OCI-LY3 (cell line): ENCODE measurements around the gene HCRT.

Experiments used
- H2AFZ ChIP-seq: fragments of 200-600, 300-600 bp; shearing (Covaris generic); 2 replicates; pipeline ENCODE4 v1.6.0; 2014; ENCODE audit warnings: antibody characterized with exemption, low read depth, low read length
- H3K27ac ChIP-seq: fragments of 200-600, 300-600 bp; sonication (generic); 2 replicates; pipeline ENCODE4 v1.5.1; 2014; ENCODE audit warnings: mild to moderate bottlenecking, low read length, moderate library complexity, mixed read lengths
- H3K27me3 ChIP-seq: fragments of 200-600, 300-600 bp; sonication (generic); 2 replicates; pipeline ENCODE4 v1.6.1; 2014; ENCODE audit warnings: low read depth, low read length, mixed read lengths
- H3K36me3 ChIP-seq: fragments of 200-600, 300-600 bp; sonication (generic); replicated peaks from 2 replicates; pipeline ENCODE3; 2014; ENCODE audit warnings: low read depth, low read length, mixed read lengths
- H3K4me1 ChIP-seq: fragments of 300-600, 200-600 bp; sonication (generic); 2 replicates; pipeline ENCODE4 v1.6.1; 2014; ENCODE audit warnings: low read length, mixed read lengths
- H3K4me2 ChIP-seq: fragments of 200-600, 300-600 bp; sonication (generic); 2 replicates; pipeline ENCODE4 v1.6.1; 2014; ENCODE audit warnings: low read length, mixed read lengths
- H3K4me3 ChIP-seq: fragments of 300-600, 200-600 bp; sonication (generic); 2 replicates; pipeline ENCODE4 v1.5.1; 2014; ENCODE audit warnings: antibody characterized with exemption, mild to moderate bottlenecking, low read length, moderate library complexity
- H3K79me2 ChIP-seq: fragments of 300-600, 200-600 bp; shearing (Covaris generic); 2 replicates; pipeline ENCODE4 v1.6.1; 2014; ENCODE audit warnings: mild to moderate bottlenecking, low read length, mixed read lengths
- H3K9ac ChIP-seq: fragments of 300-600, 200-600 bp; shearing (Covaris generic); 2 replicates; pipeline ENCODE4 v1.6.0; 2014; ENCODE audit warnings: mild to moderate bottlenecking, low read length, moderate library complexity
- H3K9me3 ChIP-seq: fragments of 200-600, 300-600 bp; shearing (Covaris generic); 2 replicates; pipeline ENCODE4 v1.6.1; 2014; ENCODE audit warnings: low read length, mixed read lengths; ENCODE audit not compliant: insufficient read depth
- H4K20me1 ChIP-seq: fragments of 200-600, 300-600 bp; sonication (generic); 2 replicates; pipeline ENCODE4 v1.6.1; 2016; ENCODE audit warnings: low read length, mixed read lengths; ENCODE audit not compliant: insufficient read depth
- EZH2phosphoT487 ChIP-seq: fragments of 200-600 bp; shearing (Covaris generic); IDR thresholded peaks from 2 replicates; pipeline ENCODE4 v1.6.1; 2018; ENCODE audit warnings: antibody characterized with exemption, mixed run types, low read depth
- TF ChIP-seq, protein P1 (sequence below): fragments of 200-600, 300-600 bp; sonication (generic); IDR thresholded peaks from 2 replicates; pipeline ENCODE4 v1.5.1; 2014; ENCODE audit warnings: antibody characterized with exemption, low read length, low read depth

Gene HCRT

DNA sequence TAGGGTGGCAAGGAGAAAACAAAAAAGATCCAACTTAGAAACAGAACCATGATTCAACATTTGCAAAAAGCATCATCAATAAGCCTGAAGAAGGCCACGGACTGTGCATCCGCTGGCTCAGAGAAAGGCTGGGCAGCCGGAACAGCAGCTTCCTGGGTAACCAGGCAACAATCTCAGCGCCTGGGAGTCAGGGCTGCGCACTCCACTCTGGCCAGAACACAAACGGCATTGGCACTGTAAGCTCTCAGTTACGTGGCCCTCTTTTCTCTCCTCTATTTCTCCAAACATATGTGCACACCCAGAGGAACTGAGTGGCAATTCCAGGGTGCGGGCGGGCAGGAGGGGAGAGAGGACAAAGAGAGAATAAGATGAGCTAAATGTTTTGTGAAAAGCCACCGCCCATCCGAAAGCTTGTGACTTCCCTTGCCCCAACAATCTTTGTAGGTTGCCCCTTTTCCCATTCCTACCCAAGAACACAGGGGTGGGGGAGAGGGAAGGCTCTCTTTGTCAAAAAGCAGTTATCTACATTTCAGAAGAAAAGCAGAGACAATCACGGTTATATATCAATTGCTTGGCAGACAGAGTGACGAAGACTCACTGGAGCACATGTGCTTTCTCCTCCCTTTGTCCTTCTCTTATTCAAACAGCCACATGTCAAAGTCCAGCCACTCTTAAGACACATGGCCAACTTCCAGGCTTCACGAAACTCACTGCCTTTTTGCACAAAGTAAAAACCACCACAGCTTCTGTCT is 15.6 kb upstream of the HCRT start:
- H3K27me3 ChIP-seq = no peaks in the 10 kb centered on the region
- no peak for TF ChIP-seq EZH2phosphoT487
- TF ChIP-seq, protein P1, sequence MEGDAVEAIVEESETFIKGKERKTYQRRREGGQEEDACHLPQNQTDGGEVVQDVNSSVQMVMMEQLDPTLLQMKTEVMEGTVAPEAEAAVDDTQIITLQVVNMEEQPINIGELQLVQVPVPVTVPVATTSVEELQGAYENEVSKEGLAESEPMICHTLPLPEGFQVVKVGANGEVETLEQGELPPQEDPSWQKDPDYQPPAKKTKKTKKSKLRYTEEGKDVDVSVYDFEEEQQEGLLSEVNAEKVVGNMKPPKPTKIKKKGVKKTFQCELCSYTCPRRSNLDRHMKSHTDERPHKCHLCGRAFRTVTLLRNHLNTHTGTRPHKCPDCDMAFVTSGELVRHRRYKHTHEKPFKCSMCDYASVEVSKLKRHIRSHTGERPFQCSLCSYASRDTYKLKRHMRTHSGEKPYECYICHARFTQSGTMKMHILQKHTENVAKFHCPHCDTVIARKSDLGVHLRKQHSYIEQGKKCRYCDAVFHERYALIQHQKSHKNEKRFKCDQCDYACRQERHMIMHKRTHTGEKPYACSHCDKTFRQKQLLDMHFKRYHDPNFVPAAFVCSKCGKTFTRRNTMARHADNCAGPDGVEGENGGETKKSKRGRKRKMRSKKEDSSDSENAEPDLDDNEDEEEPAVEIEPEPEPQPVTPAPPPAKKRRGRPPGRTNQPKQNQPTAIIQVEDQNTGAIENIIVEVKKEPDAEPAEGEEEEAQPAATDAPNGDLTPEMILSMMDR = no peak
- H3K9ac ChIP-seq = no peak overlapping the region
- no peaks in the 10 kb centered on the region for H3K79me2 ChIP-seq
- no peaks in the 10 kb centered on the region for H3K9me3 ChIP-seq
- H3K27ac ChIP-seq = peak overlapping the region; percentile 11; the same call in 1 of the 2 replicates
- peaks cover 36% of the 10 kb centered on the region for H3K36me3 ChIP-seq
- peaks cover 18% of the 10 kb centered on the region for H3K4me1 ChIP-seq
- no peaks in the 10 kb centered on the region for H4K20me1 ChIP-seq
- no peak overlapping the region for H3K4me2 ChIP-seq
- H3K4me3 ChIP-seq = no peak overlapping the region
- no peak overlapping the region for H2AFZ ChIP-seq

DNA sequence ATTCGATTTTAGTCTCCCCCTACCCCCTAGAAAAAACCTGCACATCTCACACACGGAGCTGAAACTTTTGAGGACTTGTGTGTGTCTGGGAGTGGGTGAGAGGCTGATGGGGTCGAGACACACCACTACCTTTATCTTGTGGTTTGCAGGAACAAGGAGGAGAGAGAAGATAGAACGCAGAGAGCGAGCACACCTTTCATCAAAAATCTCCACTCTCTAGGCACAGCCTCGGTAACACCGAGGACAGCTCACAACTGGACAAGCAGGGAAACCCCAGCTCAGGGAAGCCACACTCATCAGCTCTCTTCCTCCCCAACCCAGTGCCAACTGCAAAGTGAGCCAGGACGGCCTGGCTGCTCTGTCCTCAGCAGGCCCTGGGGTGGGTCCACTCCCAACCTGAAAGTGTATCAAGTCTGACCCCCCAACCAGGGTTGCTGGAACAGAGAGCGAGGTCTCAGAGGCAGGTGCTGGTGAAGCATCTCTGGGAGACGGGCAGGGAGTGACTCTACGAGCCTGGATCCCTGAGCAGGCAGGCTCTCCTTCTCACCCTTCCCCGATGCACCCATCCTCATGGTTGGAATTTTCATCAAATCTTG is 14.3 kb upstream of the HCRT start:
- H3K4me2 ChIP-seq = peak overlapping the region; percentile 60
- peaks cover 18% of the 10 kb centered on the region for H3K4me1 ChIP-seq
- TF ChIP-seq, protein P1 = no peak
- no peak for TF ChIP-seq EZH2phosphoT487
- H3K9ac ChIP-seq = peak overlapping the region; percentile 47
- no peaks in the 10 kb centered on the region for H4K20me1 ChIP-seq
- peaks cover 27% of the 10 kb centered on the region for H3K36me3 ChIP-seq
- H3K4me3 ChIP-seq = no peak overlapping the region
- no peaks in the 10 kb centered on the region for H3K27me3 ChIP-seq
- H2AFZ ChIP-seq = no peak overlapping the region
- H3K27ac ChIP-seq = peak overlapping the region; percentile 93
- H3K9me3 ChIP-seq = no peaks in the 10 kb centered on the region
- H3K79me2 ChIP-seq = no peaks in the 10 kb centered on the region

DNA sequence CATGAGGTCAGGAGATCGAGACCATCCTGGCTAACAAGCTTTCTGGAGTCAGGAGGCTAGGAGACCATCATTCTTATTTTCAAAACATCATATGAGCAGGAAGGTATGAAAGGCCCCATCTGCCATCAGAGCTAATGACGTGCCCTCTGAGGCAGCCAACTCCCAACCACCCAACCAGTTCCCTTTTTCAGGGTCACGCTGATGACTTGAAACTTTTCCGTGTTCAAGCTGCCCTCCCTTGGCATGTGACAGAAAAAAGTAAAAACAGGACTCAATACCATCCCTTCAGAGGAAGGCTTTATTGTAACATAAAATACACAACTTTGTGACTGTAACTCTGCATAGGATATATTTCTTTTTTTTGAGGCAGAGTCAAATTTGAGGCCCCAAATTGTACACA is 13.6 kb upstream of the HCRT start:
- H3K27me3 ChIP-seq = no peaks in the 10 kb centered on the region
- peak overlapping the region; percentile 60 for H3K4me2 ChIP-seq
- H3K4me3 ChIP-seq = 0 out of 2 replicates have a peak overlapping the region, but pooled peaks have one; percentile 24
- H4K20me1 ChIP-seq = no peaks in the 10 kb centered on the region
- H3K9me3 ChIP-seq = no peaks in the 10 kb centered on the region
- no peak overlapping the region for H2AFZ ChIP-seq
- H3K27ac ChIP-seq = peak overlapping the region; percentile 93
- H3K36me3 ChIP-seq = peaks cover 21% of the 10 kb centered on the region
- H3K79me2 ChIP-seq = no peaks in the 10 kb centered on the region
- peak overlapping the region; percentile 58 for H3K9ac ChIP-seq
- H3K4me1 ChIP-seq = peaks cover 18% of the 10 kb centered on the region
- TF ChIP-seq, protein P1 = no peak; the same call in 1 of the 2 replicates
- no peak for TF ChIP-seq EZH2phosphoT487

DNA sequence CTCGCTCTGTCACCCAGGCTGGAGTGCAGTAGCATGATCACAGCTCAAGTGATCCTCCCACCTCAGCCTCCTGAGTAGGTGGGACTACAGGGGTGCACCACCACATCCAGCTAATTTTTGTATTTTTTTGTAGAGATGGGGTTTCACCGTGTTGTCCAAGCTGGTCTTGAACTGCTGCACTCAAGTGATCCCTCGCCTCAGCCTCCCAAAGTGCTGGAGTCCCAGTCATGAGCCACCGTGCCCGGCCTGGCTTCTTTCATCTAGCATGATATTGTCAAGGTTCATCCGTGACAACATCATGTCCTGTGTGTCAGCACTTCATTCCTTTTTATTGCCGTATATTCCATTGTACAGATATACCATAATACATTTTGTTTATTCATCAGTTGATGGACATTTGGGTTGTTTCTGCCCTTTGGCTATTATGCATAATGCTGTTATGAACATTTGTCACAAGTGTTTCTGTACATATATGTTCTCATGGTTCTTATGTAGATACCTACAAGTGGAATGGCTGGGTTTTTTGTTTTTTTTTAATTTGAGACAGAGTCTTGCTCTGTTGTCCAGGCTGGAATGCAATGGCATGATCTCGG is 12.4 kb upstream of the HCRT start:
- no peak overlapping the region for H2AFZ ChIP-seq
- H3K4me1 ChIP-seq = peaks cover 29% of the 10 kb centered on the region
- TF ChIP-seq, protein P1 = no peak
- no peak for TF ChIP-seq EZH2phosphoT487
- no peak overlapping the region for H3K4me2 ChIP-seq
- H3K36me3 ChIP-seq = peaks cover 16% of the 10 kb centered on the region
- H3K79me2 ChIP-seq = peaks cover 3% of the 10 kb centered on the region; the same call in 1 of the 2 replicates
- H4K20me1 ChIP-seq = no peaks in the 10 kb centered on the region
- H3K4me3 ChIP-seq = no peak overlapping the region
- no peak overlapping the region for H3K9ac ChIP-seq
- H3K27me3 ChIP-seq = no peaks in the 10 kb centered on the region
- no peaks in the 10 kb centered on the region for H3K9me3 ChIP-seq
- no peak overlapping the region for H3K27ac ChIP-seq
